Activated CD8-positive, alpha-beta memory T cell treated with anti-CD3 and anti-CD28 coated beads, Interleukin-2, amount 50 U/mL, for 24 hours (primary cell): ENCODE results near the gene HLA-DQA1.
"Not testable (repeated sequence)": the region's sequence is repeated elsewhere in the genome, so short reads cannot be mapped to it uniquely, and the experiment has no call there.

ENCODE experiments used
- DNase-seq: peaks from one replicate; pipeline ENCODE4 v3.0.0-alpha.2; 2020; ENCODE audit errors: extremely low read depth

HLA-DQA1 gene

DNA sequence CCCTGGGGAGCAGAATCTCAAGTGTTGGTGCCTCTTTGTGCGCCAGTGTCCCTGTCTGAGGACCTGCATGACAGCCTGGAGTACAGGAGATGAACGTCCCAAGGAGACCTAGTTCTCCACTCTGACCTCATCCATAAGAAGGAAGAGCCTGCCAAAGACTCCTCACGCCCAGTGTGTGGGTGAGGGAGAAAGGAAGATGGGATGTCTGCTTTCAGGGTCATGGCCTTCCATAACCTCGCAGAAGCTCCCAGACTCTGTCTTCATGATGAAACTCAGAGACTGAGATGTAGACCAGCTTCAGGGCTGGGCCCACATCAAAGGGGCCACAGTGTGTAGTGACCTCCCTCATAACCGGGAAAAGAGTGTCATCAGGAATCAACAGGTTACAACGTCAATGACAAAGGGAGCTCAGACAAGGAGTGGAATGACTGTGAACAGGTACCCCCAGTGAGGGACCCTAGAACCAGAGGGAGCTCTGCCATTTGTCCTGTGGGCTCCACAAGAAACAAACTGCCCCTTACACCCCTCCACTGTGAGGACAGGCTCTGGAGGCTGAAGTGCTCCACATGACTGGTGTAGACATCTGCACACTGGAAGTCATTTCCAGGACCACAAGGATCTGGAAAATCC, 21.2 kb downstream of the HLA-DQA1 start:
- DNase-seq: no peak

DNA sequence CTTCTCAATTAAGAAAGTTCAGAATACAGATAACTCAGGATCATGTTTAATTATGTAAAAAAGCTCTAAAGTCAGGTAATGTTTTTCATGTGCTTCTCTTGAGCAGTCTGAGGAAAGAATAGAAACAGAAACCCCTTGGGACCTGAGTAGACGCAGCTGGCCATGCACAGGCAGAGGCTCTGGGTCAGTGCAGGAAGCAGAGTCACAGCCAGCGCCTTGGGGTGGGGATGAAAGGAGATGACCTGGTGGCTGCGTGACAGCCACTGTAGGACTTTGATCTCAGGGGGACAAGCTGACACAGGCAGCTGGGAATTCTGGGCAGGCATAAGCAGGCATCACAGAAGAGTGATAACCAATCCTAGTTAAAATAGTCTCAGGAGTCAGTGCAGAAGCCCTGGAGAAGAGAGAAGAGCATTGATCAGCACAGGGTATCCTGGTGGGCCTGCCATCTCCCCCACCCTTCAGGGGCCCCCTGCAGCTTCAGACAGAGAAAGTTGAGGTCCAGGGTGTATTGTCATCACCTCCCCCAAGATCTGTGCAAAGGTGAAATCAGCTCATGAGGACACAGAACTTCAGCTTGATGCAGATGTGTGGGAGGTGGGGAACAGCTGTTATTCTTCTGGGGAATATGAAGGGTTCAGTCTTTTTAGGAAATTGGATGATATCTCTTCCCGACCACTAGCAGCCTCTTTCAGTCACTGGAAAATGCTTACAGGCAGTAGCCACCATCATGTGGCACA, 22.8 kb downstream of the HLA-DQA1 start:
- no peak for DNase-seq

DNA sequence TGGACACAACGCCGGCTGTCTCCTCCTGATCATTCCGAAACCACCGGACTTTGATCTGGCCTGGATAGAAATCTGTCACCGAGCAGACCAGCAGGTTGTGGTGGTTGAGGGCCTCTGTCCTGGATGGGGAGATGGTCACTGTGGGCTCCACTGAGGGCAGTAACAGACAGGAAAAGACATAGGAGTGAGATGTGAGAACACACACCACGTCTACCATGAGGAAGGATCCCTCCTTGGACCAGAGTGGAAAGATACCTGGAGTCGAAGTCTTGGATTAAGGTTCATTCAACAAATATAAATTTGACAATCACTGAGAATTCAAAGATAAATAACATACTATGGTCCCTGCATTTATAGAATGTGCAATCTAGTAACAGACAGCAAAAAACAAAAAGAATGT, 24.9 kb downstream of the HLA-DQA1 start:
- no peak for DNase-seq

DNA sequence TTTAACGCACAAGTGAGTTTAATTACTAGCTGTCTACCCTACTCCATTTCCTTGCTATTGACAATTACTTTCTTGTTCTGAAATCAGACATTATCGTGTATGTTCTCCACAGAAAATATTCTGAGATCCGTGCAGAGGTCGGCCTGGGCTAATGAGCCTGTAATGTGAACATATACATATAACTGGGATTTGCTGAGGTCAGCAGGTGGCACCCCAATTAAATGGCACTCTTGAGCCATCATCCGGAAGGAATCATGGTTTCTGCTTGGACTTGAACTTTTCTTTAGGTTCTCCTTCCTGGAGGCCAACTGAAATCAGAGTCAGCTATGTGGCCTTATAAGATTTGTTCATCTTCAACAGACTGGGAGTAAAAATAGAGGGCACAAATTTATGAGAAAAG, 25.6 kb downstream of the HLA-DQA1 start:
- DNase-seq: no peak

DNA sequence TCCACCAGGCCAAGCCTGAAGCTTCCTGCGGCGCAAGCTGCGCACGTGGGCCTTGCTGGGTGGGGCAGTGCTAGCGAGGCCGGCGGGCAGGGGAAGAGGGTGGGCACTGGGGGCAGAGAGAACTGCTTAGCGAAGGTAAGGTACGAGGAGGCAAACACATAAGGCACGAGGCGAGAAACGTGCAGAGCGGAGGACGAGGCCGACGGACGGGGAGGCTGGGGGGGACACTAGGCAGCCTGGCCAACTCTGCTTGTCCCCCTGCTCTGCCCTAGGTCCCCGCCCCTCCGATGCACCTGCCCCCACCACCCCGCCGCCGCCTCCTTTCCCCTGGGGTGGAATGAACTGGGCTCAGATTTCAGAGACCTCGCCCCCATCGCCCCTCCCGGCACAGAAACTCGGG, 27.1 kb downstream of the HLA-DQA1 start:
- DNase-seq: no peak

DNA sequence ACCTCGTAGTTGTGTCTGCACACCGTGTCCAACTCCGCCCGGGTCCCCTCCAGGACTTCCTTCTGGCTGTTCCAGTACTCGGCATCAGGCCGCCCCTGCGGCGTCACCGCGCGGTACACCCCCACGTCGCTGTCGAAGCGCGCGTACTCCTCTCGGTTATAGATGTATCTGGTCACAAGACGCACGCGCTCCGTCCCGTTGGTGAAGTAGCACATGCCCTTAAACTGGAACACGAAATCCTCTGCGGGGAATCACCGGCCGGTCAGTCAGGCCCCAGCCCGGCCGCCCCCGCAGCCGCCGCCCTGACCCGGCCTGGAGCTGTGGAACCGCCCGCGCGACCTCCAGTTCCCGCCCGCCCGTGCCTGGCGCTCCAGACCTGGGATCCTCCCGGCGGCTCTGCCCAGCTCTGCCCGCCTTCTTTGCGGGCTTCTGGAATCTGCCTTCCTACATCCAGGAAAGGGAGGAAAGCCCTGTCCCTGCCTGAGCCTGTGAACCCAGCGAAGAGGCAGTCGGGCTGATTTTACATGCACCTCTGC, 27.7 kb downstream of the HLA-DQA1 start:
- DNase-seq: no peak

DNA sequence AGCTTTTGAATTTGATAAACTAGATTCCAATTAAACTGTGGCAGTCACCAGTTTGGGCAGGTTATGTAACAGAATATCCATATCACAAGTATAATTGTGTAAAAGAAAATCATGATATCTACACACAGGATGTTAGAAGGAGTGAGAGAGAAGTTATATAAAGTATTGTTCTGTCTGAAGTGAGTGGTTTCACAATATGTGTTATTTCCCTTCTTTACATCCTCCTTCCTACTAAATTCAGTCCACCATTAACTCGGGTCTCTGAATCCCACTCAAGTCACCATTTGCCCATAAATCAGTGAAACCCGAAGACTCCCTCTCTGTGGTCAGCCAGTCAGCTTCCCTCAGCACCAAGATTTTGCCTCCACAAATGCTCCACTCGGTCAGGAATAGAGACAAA, 28.5 kb downstream of the HLA-DQA1 start:
- no peak for DNase-seq

DNA sequence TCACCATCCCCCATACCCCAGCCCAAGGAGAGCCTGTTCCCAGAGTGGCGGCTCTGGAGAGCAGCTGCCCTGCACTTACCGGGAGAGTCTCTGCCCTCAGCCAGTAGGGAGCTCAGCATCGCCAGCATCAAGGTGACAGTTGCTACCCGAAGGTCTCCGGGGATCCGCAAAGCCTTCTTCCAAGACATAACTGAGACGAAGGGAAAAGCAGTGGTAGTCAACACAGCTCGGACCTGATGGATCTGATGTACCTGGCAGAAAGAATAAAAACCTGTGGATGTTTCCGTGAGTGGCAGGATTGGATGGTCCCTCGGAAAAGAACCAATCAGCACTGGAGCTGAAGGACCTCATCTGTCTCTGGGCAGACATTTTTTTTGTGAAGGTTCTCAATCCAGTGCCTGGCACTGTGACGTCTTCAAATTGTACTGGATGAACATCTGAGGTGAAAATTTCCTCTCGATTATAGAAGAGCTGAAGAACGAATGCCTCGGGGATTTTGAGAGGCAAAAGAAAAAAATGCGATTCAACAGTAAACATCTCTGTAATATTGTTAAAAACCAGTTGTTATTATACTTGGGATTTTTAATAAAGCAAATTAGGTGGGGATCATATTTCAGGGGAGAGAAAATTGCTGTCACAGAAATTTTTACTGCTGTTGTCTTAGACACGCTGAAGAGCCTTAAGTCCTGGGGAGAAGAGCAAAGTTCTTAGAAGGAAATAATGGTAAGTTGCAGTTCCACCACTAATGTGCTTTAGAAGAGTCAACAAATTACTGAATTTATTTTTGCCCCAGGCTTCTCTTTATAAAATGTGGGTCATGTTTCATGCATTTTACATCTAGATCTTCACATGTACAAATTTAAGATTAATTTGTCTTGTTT, 29.5 kb downstream of the HLA-DQA1 start, which contains the start of gene HLA-DQB1:
TSS of gene HLA-DQB1 (minus strand) at position 238 of the 881 bp plus-strand sequence. CDS start at position 188, 50 bp downstream.
- peak; percentile 6 for DNase-seq

DNA sequence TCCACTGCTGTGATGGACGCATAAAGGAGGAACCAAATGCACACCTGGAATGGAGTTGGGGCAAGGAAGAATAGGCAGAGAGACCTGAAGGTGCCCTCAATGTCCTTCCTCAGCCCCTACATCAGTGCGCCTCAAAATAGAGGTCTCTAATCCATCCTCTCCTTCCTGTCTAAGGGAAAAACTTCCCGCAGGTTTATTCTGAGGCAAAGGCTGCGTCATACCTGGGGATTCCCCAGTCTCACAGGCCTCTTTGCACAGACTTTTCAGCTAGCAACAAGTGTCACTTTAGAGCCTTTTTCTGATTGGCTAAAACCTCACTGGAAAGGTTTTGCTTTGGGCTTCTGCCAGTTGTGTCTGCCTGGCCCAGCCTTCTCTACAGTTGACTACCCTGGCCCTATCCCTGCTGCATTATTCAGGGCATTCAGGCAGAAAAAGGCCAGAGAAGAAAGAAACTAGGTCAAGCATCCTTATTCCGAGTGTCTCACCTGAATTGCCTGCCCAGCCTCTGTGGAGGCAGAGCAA, 31.1 kb downstream of the HLA-DQA1 start:
- peak; percentile 12 for DNase-seq

DNA sequence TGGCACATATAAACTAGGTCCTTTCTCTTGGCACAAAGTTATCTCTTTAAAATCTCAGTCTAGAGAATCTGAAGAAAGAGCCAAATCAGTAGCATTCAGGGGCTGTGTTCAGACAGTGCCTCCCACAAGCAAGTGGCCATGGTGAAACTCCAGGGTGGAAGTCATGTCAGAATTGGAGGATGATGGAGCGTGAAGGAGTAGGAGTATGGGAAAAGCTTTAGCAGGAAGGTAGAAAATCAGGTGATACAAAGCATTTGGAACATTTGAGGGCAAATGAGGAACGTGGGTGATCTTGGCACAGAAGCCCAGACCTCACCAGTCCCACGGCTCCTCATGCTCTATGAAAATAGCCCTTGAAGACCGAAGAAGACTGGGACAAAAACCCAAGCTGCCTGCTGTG, 32.0 kb downstream of the HLA-DQA1 start:
- no peak for DNase-seq

DNA sequence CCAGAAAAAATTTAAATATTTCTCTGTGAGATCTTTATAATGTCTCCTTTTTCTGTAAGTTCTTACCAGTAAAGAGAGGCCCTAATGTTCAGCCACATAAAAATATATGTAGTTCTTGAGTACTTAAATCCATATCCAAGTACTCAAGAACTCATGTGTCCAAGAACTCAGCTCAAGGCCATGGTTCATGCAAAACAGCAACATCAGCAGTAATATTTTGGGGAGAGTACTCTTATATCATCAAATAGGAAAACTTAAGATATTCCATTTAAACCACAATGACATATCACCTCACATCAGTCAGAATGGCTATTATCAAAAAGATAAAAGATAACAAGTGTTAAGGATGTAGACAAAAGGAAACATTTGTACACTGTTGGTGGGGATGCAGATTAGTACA, 32.7 kb downstream of the HLA-DQA1 start:
- no peak for DNase-seq

DNA sequence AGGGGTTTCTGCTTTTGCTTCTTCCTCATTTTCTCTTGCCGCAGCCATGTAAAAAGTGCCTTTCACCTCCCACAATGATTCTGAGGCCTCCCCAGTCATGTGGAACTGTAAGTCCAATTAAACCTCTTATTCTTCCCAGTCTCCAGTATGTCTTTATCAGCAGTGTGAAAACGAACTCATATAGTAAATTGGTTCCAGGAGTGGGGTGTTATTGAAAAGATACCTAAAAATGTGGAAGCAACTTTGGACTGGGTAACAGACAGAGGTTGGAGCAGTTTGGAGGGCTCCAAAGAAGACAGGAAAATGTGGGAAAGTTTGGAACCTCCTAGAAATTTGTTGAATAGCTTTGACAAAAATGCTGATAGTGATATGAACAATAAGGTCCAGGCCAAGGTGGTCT, 34.7 kb downstream of the HLA-DQA1 start:
- not testable (repeated sequence) for DNase-seq

DNA sequence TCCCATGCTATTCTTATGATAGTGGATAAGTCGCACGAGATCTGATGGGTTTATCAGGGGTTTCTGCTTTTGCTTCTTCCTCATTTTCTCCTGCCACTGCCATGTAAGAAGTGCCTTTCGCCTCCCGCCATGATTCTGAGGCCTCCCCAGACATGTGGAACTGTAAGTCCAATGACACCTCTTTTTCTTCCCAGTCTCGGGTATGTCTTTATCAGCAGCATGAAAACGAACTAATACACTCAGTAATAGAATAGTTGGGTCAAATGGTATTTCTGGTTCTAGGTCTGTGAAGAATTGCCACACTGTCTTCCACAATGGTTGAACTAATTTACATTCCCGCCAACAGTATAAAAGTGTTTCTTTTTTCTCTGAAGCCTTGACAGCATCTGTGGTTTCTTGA, 36.9 kb downstream of the HLA-DQA1 start:
- not testable (repeated sequence) for DNase-seq

DNA sequence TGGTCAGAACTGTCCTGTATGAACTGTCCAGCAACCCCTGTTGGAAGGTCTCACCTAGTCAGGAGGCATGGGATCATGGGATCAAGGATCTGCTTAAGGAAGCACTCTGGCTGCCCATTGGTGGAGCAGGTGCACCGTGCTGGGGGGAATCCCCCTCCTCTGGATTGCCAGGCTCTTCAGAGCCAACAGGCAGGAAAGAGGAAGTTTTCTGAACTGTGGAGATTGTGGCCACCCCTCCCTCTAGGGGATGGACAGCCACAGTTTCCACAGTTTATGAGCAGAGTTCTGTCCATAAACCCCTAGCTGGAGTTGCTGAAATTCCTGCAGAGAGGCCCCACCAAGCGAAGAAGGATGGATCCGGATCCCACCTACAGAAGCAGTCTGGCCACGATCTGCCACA, 42.3 kb downstream of the HLA-DQA1 start:
- DNase-seq: no peak

DNA sequence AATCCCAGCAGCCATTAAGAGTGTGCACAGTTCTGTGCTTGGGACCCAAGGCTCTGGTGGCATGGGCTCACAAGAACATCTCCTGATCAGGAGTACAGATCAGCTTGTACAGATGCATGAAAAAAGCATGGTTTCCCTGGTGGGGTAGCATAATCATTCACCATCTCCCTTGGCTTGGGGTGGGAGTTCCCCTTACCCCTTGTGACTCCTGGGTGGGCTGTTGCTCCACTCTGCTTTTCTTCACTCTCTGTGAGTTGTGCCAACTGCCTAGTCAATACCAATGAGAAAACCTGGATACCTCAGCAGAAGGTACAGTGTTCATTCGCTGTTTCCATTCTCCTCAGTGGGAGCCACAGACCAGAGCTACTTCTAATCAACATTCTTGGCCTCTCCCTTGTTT, 42.8 kb downstream of the HLA-DQA1 start:
- DNase-seq: no peak

DNA sequence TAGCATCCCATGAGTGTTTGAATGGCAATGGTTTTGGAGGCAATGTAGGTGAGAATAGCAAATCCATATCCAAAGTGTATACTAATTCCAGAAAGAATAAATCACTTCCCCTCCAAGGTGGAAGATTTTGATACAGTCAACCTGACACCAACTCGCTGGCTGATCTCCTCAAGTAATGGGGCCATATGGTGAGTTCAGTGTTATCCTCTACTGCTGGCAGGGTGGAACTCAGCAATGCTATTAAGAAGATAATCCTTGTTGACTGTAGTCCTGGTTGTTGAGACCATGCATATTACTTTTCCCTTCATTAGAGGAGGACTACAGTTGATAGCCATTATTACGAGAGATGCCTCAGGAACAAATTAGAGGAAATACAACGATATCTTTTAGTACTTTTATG, 47.0 kb downstream of the HLA-DQA1 start:
- DNase-seq: no peak

DNA sequence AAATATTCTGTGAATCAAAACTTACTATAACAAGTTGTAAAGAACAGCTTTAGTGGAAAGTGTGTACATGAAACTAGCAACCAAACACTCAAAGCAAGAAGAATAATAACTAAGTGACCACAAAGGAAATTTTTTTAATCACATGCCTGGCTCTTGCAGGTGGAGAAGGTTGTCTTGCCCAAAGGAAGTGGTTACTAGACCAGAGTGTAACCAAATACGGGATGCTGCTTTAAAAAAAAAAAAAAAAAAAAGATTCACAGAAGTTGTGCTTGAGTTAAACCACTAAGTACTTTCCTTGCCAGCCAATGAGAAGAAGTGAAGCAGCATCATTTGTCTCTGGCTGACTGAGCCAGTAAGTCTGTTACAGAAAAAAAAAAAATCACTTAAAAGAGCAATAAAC, 48.4 kb downstream of the HLA-DQA1 start:
- no peak for DNase-seq

DNA sequence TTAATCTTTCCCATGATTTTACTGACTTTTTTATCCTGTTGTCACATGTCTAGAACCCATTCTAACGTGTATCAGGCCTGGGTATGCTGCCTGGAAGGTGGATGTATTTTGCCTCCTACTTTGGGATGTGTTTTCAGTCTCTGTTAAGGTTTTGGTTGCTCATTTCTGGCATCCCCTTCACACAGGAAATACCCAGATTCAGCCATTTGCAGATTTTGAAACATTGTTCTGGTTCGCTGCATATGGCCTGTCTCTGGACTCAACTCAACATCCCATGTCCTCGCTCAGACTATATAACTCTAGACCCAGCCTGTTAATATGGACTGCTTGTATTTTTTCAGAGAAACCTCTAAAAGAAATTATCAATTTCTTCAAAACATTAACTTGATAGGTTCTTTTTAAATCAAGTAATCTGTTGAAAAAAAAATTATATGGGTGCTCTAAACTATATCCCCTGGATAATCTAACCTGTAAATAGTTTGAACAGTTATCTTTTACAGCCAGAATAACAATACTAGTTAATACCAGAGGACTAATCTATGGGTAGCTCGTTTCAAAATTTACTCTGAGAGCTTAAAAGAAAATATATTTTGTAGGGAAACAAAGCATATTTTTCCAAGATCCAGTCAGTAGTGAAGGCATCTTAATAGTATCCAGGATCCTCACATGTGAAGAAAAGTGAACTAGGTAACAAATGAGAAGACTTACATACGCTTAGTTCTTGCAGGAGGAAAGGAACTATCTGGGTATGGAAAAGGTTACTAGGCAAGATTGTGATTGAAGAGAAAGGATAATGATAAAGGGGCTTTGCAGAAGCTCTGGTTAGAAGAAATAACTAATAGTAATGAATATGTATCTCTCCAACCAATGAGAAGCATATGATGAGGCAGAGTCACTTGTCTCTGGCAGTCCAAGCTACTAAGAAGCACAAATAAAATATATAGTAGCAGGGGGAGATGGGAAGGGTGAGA, 52.6 kb downstream of the HLA-DQA1 start:
- DNase-seq: no peak

DNA sequence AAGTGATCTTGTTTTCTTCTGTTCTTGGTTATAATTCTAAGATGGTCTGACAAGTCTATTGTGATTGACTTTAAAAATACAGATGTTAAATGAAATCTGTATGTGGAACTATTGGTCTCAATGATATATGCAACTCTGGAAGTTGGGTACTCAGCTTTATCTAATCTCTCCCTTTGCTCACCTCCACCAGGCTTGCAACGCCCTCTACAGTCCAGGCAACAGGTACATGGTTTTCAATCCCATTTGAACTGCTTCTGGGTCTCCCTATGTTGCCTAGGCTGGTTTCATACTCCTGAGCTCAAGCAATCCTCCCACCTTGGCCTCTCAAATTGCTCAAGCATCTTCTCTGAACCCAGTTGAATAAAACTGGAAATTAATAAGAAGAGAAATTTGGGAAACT, 54.8 kb downstream of the HLA-DQA1 start:
- DNase-seq: no peak
